WTC11 (cell line): ENCODE results near the gene KCNC3. TPM values are rescaled to one million over a fixed set of nuclear protein-coding genes. Genes with fewer than 3 reads are reported as not detected.

Experiments
- ATAC-seq: fragments of 200-7000 bp; cut with Tn5 transposase; 2 replicates; pipeline ENCODE4 v1.10.0; 2021; ENCODE audit warnings: mild to moderate bottlenecking, moderate library complexity
- CTCF ChIA-PET: fragments of 300-600 bp; sonication (Branson Sonifier 250); formaldehyde crosslinking; loops from one replicate; lab custom pipeline; 2021; ENCODE audit warnings: antibody characterized with exemption; lab: Charles Lee
- POLR2A ChIA-PET: fragments of 350-600 bp; sonication (Branson Sonifier 250); formaldehyde crosslinking; loops from one replicate; lab custom pipeline; 2021; ENCODE audit warnings: antibody characterized with exemption; lab: Charles Lee
- DNase-seq: peaks from one replicate; pipeline ENCODE4 v3.0.0; 2021; ENCODE audit warnings: low spot score
- H3K27ac Mint-ChIP-seq: 2 replicates; pipeline ENCODE4 v1.8.0; 2021; ENCODE audit warnings: mixed read lengths
- H3K27me3 Mint-ChIP-seq: 2 replicates; pipeline ENCODE4 v1.8.0; 2021; ENCODE audit warnings: low read depth, mild to moderate bottlenecking, moderate library complexity, mixed read lengths
- H3K36me3 Mint-ChIP-seq: 2 replicates; pipeline ENCODE4 v1.8.0; 2021; ENCODE audit warnings: mixed read lengths
- H3K4me1 Mint-ChIP-seq: 2 replicates; pipeline ENCODE4 v1.8.0; 2022; ENCODE audit warnings: mixed read lengths
- H3K4me3 Mint-ChIP-seq: 2 replicates; pipeline ENCODE4 v1.8.0; 2021; ENCODE audit warnings: mild to moderate bottlenecking, moderate library complexity, mixed read lengths
- H3K9me3 Mint-ChIP-seq: 2 replicates; pipeline ENCODE4 v1.8.0; 2021; ENCODE audit warnings: mixed read lengths
- CREB1 ChIP-seq: sonication (generic); formaldehyde crosslinking; IDR thresholded peaks from 2 replicates; pipeline ENCODE4 v1.8.0; 2023; ENCODE audit warnings: mild to moderate bottlenecking, missing genetic modification reagents
- ELF4 ChIP-seq: sonication (generic); formaldehyde crosslinking; IDR thresholded peaks from 2 replicates; pipeline ENCODE4 v1.8.1; 2022; ENCODE audit warnings: low read depth, mild to moderate bottlenecking, moderate library complexity, missing genetic modification reagents
- EMX1 ChIP-seq: fragments of 250-450 bp; sonication (Bioruptor Pico); IDR thresholded peaks from 2 replicates; pipeline ENCODE4 v1.8.0; 2021; ENCODE audit warnings: mild to moderate bottlenecking
- FOXK1 ChIP-seq: sonication (generic); formaldehyde crosslinking; IDR thresholded peaks from 2 replicates; pipeline ENCODE4 v1.8.0; 2022; ENCODE audit warnings: mild to moderate bottlenecking, moderate library complexity, missing genetic modification reagents
- FOXP1 ChIP-seq: sonication (generic); formaldehyde crosslinking; IDR thresholded peaks from 2 replicates; pipeline ENCODE4 v1.8.0; 2022; ENCODE audit warnings: missing genetic modification reagents, mild to moderate bottlenecking, moderate library complexity, borderline replicate concordance
- JUN ChIP-seq: sonication (generic); formaldehyde crosslinking; IDR thresholded peaks from 2 replicates; pipeline ENCODE4 v1.8.0; 2023; ENCODE audit warnings: mild to moderate bottlenecking, missing genetic modification reagents
- NFE2L1 ChIP-seq: sonication (generic); formaldehyde crosslinking; IDR thresholded peaks from 2 replicates; pipeline ENCODE4 v1.8.1; 2023; ENCODE audit warnings: missing genetic modification reagents
- NFYB ChIP-seq: sonication (generic); formaldehyde crosslinking; conservative IDR thresholded peaks from 2 replicates; pipeline ENCODE4 v1.8.0; 2022; ENCODE audit warnings: low read depth, missing genetic modification reagents
- PRRX2 ChIP-seq: fragments of 250-450 bp; sonication (Bioruptor Pico); IDR thresholded peaks from 2 replicates; pipeline ENCODE4 v1.8.0; 2021; ENCODE audit warnings: mild to moderate bottlenecking
- RELA ChIP-seq: sonication (generic); formaldehyde crosslinking; IDR thresholded peaks from 2 replicates; pipeline ENCODE4 v1.8.1; 2022; ENCODE audit warnings: missing genetic modification reagents, mild to moderate bottlenecking, borderline replicate concordance
- SMAD3 ChIP-seq: sonication (generic); formaldehyde crosslinking; IDR thresholded peaks from 2 replicates; pipeline ENCODE4 v1.8.0; 2022; ENCODE audit warnings: missing genetic modification reagents, mild to moderate bottlenecking, borderline replicate concordance
- SOX15 ChIP-seq: fragments of 250-450 bp; sonication (Bioruptor Pico); IDR thresholded peaks from 2 replicates; pipeline ENCODE4 v1.9.0; 2021; ENCODE audit warnings: mild to moderate bottlenecking
- total RNA-seq: library from RNA; stranded (reverse); gene quantifications from 3 replicates; pipeline ENCODE4 v1.2.3, GENCODE V29; 2021
- TF ChIP-seq, protein P1 (sequence below): sonication (generic); formaldehyde crosslinking; IDR thresholded peaks from 2 replicates; pipeline ENCODE4 v1.8.1; 2023; ENCODE audit warnings: mild to moderate bottlenecking, missing genetic modification reagents
- TF ChIP-seq, protein P2 (sequence below): sonication (generic); formaldehyde crosslinking; IDR thresholded peaks from 2 replicates; pipeline ENCODE4 v1.8.1; 2023; ENCODE audit warnings: mild to moderate bottlenecking, missing genetic modification reagents
- TF ChIP-seq, protein P3 (sequence below): fragments of 250-450 bp; sonication (Bioruptor Pico); conservative IDR thresholded peaks from 2 replicates; pipeline ENCODE4 v1.9.0; 2021; ENCODE audit warnings: mild to moderate bottlenecking
- TF ChIP-seq, protein P4 (sequence below): sonication (generic); formaldehyde crosslinking; conservative IDR thresholded peaks from 2 replicates; pipeline ENCODE4 v1.8.1; 2023; ENCODE audit warnings: mild to moderate bottlenecking, low read depth, missing genetic modification reagents, moderate library complexity
- TF ChIP-seq, protein P5 (sequence below): sonication (generic); formaldehyde crosslinking; IDR thresholded peaks from 2 replicates; pipeline ENCODE4 v1.8.0; 2022; ENCODE audit warnings: missing genetic modification reagents
- TF ChIP-seq, protein P6 (sequence below): sonication (generic); formaldehyde crosslinking; IDR thresholded peaks from 2 replicates; pipeline ENCODE4 v1.8.1; 2022; ENCODE audit warnings: missing genetic modification reagents, borderline replicate concordance
- TF ChIP-seq, protein P7 (sequence below): fragments of 250-450 bp; sonication (Bioruptor Pico); IDR thresholded peaks from 2 replicates; pipeline ENCODE4 v1.9.0; 2021; ENCODE audit warnings: moderate library complexity, mild to moderate bottlenecking, inconsistent platforms, borderline replicate concordance

The KCNC3 gene
- total RNA-seq, 1 experiment from 2014 or later = 8.5 TPM

DNA sequence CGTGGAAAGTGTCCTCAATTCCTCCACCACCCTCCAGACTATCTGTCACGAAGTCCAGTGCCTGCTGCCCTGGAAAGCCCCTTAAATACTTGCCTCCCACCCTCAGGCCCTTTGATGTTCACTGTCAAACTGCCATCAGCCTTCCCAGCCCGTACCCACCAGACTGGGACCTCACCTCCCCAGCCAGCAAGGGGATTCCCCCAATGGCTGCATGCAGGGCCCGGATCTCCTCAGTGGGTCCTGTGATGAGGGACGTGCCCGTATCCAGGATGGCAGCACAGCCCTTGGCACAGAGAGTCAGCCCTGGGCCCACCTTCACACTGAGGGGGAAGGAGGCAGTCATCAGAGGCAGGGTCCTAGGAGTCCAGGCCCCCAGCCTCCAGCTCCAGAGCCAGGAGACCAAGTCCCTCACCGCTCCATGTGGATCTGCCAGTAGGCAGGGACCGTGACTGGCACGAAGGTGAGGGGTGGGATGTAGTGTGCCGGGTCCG, 30.2 kb upstream of the KCNC3 start:
- Mint-ChIP-seq H3K4me3 (no peak overlapping the region), H3K36me3 (no peaks in the 10 kb centered on the region), H3K27ac (no peak overlapping the region), H3K4me1 (peaks cover 2% of the 10 kb centered on the region; the same call in 1 of the 2 replicates), H3K9me3 (0 out of 2 replicates have a peak, but pooled peaks cover 5% of the 10 kb centered on the region), H3K27me3 (peaks cover 25% of the 10 kb centered on the region)
- ChIA-PET CTCF (no interaction called here), POLR2A (no interaction called here)
- no peak for DNase-seq
- no peak for ATAC-seq
- TF ChIP-seq NFYB (CRISPR knock-in tag) (no peak), ELF4 (CRISPR knock-in tag) (no peak), FOXK1 (CRISPR knock-in tag) (no peak), RELA (no peak), CREB1 (CRISPR knock-in tag) (no peak), FOXP1 (CRISPR knock-in tag) (no peak), JUN (CRISPR knock-in tag) (no peak), NFE2L1 (CRISPR knock-in tag) (no peak)
- TF ChIP-seq, protein P1, sequence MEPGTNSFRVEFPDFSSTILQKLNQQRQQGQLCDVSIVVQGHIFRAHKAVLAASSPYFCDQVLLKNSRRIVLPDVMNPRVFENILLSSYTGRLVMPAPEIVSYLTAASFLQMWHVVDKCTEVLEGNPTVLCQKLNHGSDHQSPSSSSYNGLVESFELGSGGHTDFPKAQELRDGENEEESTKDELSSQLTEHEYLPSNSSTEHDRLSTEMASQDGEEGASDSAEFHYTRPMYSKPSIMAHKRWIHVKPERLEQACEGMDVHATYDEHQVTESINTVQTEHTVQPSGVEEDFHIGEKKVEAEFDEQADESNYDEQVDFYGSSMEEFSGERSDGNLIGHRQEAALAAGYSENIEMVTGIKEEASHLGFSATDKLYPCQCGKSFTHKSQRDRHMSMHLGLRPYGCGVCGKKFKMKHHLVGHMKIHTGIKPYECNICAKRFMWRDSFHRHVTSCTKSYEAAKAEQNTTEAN (CRISPR knock-in tag) = no peak
- TF ChIP-seq, protein P2, sequence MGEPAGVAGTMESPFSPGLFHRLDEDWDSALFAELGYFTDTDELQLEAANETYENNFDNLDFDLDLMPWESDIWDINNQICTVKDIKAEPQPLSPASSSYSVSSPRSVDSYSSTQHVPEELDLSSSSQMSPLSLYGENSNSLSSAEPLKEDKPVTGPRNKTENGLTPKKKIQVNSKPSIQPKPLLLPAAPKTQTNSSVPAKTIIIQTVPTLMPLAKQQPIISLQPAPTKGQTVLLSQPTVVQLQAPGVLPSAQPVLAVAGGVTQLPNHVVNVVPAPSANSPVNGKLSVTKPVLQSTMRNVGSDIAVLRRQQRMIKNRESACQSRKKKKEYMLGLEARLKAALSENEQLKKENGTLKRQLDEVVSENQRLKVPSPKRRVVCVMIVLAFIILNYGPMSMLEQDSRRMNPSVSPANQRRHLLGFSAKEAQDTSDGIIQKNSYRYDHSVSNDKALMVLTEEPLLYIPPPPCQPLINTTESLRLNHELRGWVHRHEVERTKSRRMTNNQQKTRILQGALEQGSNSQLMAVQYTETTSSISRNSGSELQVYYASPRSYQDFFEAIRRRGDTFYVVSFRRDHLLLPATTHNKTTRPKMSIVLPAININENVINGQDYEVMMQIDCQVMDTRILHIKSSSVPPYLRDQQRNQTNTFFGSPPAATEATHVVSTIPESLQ = no peak
- TF ChIP-seq, protein P3, sequence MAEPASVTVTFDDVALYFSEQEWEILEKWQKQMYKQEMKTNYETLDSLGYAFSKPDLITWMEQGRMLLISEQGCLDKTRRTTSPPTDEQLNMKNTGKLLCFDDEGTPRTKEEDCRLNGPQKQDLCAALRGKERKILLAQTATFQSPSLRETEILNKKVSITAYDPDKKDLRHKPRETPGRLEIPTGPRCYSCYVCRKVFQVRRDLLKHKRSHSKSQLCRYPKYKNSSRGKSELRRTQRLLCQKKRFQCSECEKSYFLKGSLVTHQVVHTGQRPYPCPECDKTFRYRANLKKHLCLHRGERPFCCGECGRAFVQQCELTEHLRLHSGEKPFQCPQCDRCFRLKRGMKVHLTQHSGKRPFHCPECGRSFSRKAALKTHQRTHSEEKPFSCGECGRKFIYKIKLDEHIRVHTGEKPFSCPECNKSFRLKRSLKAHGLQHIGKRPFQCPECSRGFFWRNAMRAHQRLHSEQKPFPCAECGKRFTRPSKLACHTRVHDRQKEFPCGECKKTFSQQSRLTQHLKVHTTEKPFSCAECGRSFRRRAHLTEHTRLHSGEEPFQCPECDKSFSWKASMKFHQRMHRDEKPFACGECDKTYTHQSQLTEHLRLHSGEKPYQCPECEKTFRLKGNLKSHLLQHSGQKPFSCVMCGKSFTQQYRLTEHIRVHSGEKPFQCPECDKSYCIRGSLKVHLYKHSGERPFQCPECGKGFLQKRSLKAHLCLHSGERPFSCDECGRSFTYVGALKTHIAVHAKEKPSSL (CRISPR knock-in tag) = no peak
- TF ChIP-seq, protein P4, sequence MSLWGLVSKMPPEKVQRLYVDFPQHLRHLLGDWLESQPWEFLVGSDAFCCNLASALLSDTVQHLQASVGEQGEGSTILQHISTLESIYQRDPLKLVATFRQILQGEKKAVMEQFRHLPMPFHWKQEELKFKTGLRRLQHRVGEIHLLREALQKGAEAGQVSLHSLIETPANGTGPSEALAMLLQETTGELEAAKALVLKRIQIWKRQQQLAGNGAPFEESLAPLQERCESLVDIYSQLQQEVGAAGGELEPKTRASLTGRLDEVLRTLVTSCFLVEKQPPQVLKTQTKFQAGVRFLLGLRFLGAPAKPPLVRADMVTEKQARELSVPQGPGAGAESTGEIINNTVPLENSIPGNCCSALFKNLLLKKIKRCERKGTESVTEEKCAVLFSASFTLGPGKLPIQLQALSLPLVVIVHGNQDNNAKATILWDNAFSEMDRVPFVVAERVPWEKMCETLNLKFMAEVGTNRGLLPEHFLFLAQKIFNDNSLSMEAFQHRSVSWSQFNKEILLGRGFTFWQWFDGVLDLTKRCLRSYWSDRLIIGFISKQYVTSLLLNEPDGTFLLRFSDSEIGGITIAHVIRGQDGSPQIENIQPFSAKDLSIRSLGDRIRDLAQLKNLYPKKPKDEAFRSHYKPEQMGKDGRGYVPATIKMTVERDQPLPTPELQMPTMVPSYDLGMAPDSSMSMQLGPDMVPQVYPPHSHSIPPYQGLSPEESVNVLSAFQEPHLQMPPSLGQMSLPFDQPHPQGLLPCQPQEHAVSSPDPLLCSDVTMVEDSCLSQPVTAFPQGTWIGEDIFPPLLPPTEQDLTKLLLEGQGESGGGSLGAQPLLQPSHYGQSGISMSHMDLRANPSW (CRISPR knock-in tag) = no peak

DNA sequence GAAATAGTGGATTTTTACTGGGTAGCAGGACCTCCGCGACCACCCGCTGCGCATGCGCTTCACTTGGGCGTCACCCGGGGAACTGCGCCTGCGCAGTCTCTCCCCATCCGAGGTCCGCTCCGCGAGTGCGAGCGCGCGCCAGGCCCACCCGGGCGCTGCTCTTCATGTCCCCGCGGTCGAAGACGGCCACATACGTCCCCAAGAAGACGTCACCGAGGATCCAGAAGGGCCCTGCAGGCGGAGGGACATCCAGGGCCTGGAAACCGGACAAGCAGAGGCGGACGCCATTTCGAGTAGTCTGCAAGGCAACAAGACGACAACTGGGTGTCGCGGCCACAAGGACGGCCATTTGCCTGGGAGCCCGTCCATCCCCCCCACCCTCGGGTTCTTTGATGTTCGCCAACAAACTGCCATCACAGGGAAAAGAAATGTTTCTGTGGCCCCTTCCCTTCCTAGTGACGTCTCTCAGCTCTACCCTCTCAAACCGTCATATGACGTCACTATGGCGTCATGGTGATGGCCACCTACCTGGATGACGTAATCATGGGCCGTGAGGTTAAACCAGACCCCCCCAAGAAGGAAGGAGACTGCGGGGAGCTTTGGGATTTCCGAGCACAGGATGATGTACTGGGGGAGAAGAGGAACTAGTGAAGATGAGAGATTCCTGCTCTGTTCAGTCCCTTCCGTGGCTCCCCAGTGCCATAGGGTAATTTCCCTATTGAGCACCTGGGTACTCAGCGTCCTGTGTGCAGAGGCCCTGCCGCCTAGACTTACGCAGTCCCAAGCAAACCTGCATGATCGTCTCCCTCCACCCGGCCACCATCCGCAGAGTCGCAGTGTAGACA, 29.5 kb upstream of the KCNC3 start:
- H3K36me3 Mint-ChIP-seq = no peaks in the 10 kb centered on the region
- H3K27ac Mint-ChIP-seq = no peak overlapping the region
- H3K27me3 Mint-ChIP-seq = peaks cover 23% of the 10 kb centered on the region
- 0 out of 2 replicates have a peak, but pooled peaks cover 5% of the 10 kb centered on the region for H3K9me3 Mint-ChIP-seq
- H3K4me1 Mint-ChIP-seq = peaks cover 2% of the 10 kb centered on the region; the same call in 1 of the 2 replicates
- ChIA-PET CTCF (interaction anchor here (2.9 kb wide), 1 partner anchor 10 kb away, joined by 33 read pairs; no protein-coding TSS in a partner anchor), POLR2A (no interaction called here)
- no peak for ATAC-seq
- no peak overlapping the region for H3K4me3 Mint-ChIP-seq
- DNase-seq = no peak
- TF ChIP-seq, protein P5, sequence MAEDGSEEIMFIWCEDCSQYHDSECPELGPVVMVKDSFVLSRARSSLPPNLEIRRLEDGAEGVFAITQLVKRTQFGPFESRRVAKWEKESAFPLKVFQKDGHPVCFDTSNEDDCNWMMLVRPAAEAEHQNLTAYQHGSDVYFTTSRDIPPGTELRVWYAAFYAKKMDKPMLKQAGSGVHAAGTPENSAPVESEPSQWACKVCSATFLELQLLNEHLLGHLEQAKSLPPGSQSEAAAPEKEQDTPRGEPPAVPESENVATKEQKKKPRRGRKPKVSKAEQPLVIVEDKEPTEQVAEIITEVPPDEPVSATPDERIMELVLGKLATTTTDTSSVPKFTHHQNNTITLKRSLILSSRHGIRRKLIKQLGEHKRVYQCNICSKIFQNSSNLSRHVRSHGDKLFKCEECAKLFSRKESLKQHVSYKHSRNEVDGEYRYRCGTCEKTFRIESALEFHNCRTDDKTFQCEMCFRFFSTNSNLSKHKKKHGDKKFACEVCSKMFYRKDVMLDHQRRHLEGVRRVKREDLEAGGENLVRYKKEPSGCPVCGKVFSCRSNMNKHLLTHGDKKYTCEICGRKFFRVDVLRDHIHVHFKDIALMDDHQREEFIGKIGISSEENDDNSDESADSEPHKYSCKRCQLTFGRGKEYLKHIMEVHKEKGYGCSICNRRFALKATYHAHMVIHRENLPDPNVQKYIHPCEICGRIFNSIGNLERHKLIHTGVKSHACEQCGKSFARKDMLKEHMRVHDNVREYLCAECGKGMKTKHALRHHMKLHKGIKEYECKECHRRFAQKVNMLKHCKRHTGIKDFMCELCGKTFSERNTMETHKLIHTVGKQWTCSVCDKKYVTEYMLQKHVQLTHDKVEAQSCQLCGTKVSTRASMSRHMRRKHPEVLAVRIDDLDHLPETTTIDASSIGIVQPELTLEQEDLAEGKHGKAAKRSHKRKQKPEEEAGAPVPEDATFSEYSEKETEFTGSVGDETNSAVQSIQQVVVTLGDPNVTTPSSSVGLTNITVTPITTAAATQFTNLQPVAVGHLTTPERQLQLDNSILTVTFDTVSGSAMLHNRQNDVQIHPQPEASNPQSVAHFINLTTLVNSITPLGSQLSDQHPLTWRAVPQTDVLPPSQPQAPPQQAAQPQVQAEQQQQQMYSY (CRISPR knock-in tag) = no peak
- TF ChIP-seq, protein P6, sequence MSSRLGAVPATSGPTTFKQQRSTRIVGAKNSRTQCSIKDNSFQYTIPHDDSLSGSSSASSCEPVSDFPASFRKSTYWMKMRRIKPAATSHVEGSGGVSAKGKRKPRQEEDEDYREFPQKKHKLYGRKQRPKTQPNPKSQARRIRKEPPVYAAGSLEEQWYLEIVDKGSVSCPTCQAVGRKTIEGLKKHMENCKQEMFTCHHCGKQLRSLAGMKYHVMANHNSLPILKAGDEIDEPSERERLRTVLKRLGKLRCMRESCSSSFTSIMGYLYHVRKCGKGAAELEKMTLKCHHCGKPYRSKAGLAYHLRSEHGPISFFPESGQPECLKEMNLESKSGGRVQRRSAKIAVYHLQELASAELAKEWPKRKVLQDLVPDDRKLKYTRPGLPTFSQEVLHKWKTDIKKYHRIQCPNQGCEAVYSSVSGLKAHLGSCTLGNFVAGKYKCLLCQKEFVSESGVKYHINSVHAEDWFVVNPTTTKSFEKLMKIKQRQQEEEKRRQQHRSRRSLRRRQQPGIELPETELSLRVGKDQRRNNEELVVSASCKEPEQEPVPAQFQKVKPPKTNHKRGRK = no peak
- TF ChIP-seq SOX15 (CRISPR knock-in tag) (no peak), SMAD3 (no peak), JUN (CRISPR knock-in tag) (no peak), EMX1 (CRISPR knock-in tag) (no peak), PRRX2 (CRISPR knock-in tag) (no peak)
- TF ChIP-seq, protein P7, sequence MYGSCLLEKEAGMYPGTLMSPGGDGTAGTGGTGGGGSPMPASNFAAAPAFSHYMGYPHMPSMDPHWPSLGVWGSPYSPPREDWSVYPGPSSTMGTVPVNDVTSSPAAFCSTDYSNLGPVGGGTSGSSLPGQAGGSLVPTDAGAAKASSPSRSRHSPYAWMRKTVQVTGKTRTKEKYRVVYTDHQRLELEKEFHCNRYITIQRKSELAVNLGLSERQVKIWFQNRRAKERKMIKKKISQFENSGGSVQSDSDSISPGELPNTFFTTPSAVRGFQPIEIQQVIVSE (CRISPR knock-in tag) = no peak
